K562 (cell line): ENCODE measurements around the gene SCARB2. TPM values are rescaled to one million over a fixed set of nuclear protein-coding genes. Genes with fewer than 3 reads are reported as not detected.
A peak's percentile ranks its signal among the peaks of the same experiment; 100 is the strongest.

Source experiments
- BCOR ChIP-seq: fragments of 450-650 bp; IDR thresholded peaks from 2 replicates; pipeline ENCODE4 v1.6.1; 2016
- DNMT1 ChIP-seq: fragments of 450-650 bp; IDR thresholded peaks from 2 replicates; pipeline ENCODE4 v1.6.1; 2016; ENCODE audit warnings: antibody characterized with exemption, mild to moderate bottlenecking
- ELF1 ChIP-seq: fragments of 200-800 bp; sonication (Bioruptor generic); IDR thresholded peaks from 2 replicates; pipeline ENCODE4 v1.6.1; 2016; ENCODE audit warnings: missing genetic modification characterization, missing compliant biosample characterization
- ELF2 ChIP-seq: fragments of 250-450 bp; sonication (Bioruptor Pico); IDR thresholded peaks from 2 replicates; pipeline ENCODE4 v1.5.0; 2021; ENCODE audit warnings: mild to moderate bottlenecking
- ERF ChIP-seq: fragments of 450-650 bp; formaldehyde crosslinking; IDR thresholded peaks from 2 replicates; pipeline ENCODE4 v1.4.0; 2020; ENCODE audit warnings: mild to moderate bottlenecking, mixed read lengths
- GATA2 ChIP-seq: sonication (generic); formaldehyde crosslinking; IDR thresholded peaks from 2 replicates; pipeline ENCODE4 v1.4.0; 2020; ENCODE audit warnings: mild to moderate bottlenecking, missing genetic modification reagents
- GTF2E2 ChIP-seq: fragments of 200-800 bp; sonication (Bioruptor generic); IDR thresholded peaks from 2 replicates; pipeline ENCODE4 v1.6.1; 2016; ENCODE audit warnings: missing genetic modification characterization, missing compliant biosample characterization
- NCOR1 ChIP-seq: fragments of 450-650 bp; IDR thresholded peaks from 2 replicates; pipeline ENCODE4 v1.6.1; 2016; ENCODE audit warnings: mild to moderate bottlenecking, moderate library complexity
- POLR3A ChIP-seq: IDR thresholded peaks from 2 replicates; pipeline ENCODE4 v1.6.1; 2011; ENCODE audit warnings: borderline replicate concordance, mild to moderate bottlenecking, moderate library complexity; ENCODE audit not compliant: insufficient read length, insufficient read depth; ENCODE audit errors: extremely low read depth
- RFX5 ChIP-seq: IDR thresholded peaks from 2 replicates; pipeline ENCODE4 v1.6.1; 2011; ENCODE audit warnings: low read depth, mild to moderate bottlenecking, improper control_type of control experiment, low read length
- TBP ChIP-seq: optimal IDR thresholded peaks from 2 replicates; pipeline ENCODE3; 2011; ENCODE audit warnings: low read depth, low read length, improper control_type of control experiment
- ZNF140 ChIP-seq: fragments of 250-450 bp; sonication (Bioruptor Pico); IDR thresholded peaks from 2 replicates; pipeline ENCODE4 v1.8.0; 2021; ENCODE audit warnings: moderate library complexity, mild to moderate bottlenecking, inconsistent platforms
- ZNF263 ChIP-seq: sonication (generic); formaldehyde crosslinking; IDR thresholded peaks from 2 replicates; pipeline ENCODE4 v1.8.0; 2022; ENCODE audit warnings: mild to moderate bottlenecking, missing genetic modification reagents, borderline replicate concordance
- ZNF41 ChIP-seq: fragments of 250-450 bp; sonication (Bioruptor Pico); conservative IDR thresholded peaks from 2 replicates; pipeline ENCODE4 v1.4.0; 2020; ENCODE audit warnings: mild to moderate bottlenecking
- ZNF76 ChIP-seq: fragments of 250-450 bp; sonication (Bioruptor Pico); IDR thresholded peaks from 2 replicates; pipeline ENCODE4 v1.4.0; 2020; ENCODE audit warnings: mild to moderate bottlenecking, moderate library complexity, borderline replicate concordance
- polyA plus RNA-seq, 8 experiments: library from polyadenylated mRNA; depleted of rRNA in 4 of 8; stranded (reverse) in 5 of 8; unstranded in 3 of 8; fragments of >200 nt; fragmentation: Nextera tagmentation in 2 of 8; fragmentation: Illumina TruSeq in 1 of 8; extraction: Ambion mirVana in 2 of 8; extraction: Trizol in 1 of 8; gene quantifications; 2 replicates each; pipeline versions ENCODE4 v1.2.1 to v1.2.3, GENCODE V29; 2011 to 2014; ENCODE audit warnings: inconsistent platforms in 1 of 8, missing spikeins in 1 of 8
- total RNA-seq, 7 experiments: library from RNA; depleted of rRNA in 6 of 7; stranded (reverse); fragments of >200 nt in 6 of 7; fragmentation: Illumina TruSeq in 2 of 7; extraction: Trizol in 2 of 7; gene quantifications; 2 replicates each; pipeline versions ENCODE4 v1.2.1 to v1.2.3, GENCODE V29; 2011 to 2021; ENCODE audit warnings: low replicate concordance in 1 of 7
- TF ChIP-seq, protein P1 (sequence below): sonication (generic); formaldehyde crosslinking; IDR thresholded peaks from 2 replicates; pipeline ENCODE4 v1.8.1; 2023; ENCODE audit warnings: mild to moderate bottlenecking, missing genetic modification reagents
- TF ChIP-seq, protein P2 (sequence below): fragments of 250-450 bp; sonication (Bioruptor Pico); IDR thresholded peaks from 2 replicates; pipeline ENCODE4 v1.5.0; 2021; ENCODE audit warnings: mild to moderate bottlenecking, moderate library complexity
- TF ChIP-seq, protein P3 (sequence below): fragments of 450-650 bp; IDR thresholded peaks from one replicate; pipeline ENCODE4 v1.6.1; 2018; ENCODE audit warnings: mild to moderate bottlenecking, moderate library complexity; ENCODE audit not compliant: partially characterized antibody
- TF ChIP-seq, protein P4 (sequence below): fragments of 150-350 bp; conservative IDR thresholded peaks from 2 replicates; pipeline ENCODE4 v1.6.1; 2014; ENCODE audit warnings: low read length

SCARB2 gene
- total and polyA plus RNA-seq, 9 of the 15 experiments (the other 6 are each of a cell fraction or from before 2014, with no cell fraction given) = 6.1 to 25.8 (median 17.8) TPM

DNA sequence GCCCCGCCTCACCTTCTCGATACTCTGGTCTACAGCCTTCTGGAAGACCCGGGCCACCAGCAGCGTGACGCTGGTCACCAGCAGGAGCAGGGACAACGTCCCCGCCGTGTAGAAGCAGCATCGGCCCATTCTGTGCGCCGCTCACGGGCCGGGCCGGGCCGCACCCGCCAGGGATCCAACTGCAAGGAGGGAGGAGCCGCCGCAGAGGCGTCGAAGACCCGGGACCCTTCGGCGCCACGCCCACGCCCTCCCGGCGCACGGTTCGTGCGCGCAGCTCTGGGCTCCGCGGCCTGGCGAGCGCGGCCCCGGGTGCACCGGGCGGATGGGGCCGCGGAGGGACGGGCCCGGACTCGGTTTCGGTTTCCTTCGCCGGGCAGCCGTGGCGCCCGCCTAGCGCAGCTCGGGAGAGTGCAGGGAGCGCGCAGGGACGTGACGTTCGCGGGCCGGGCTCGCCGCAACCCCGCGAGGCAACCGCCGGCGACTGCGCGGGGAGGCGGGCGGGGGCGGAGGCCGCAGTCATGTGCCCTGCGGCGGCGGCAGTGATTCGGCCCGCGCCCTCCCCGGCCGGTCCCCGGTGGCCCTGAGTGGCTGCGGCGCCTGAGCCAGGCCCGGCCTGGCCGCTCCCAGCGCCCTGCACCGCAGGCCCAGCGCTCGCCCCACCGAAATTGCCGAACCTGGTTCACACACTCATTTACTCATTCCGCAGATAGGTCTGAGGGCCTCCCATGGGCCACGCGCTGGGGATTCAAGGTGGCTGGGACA is at the start of gene SCARB2 (continued):
- TF ChIP-seq TBP = peak; percentile 50
- TF ChIP-seq DNMT1 = no peak
- TF ChIP-seq POLR3A = no peak
- TF ChIP-seq ELF1 (tag) = no peak
- no peak for TF ChIP-seq GATA2 (CRISPR knock-in tag)
- TF ChIP-seq BCOR = no peak
- TF ChIP-seq ZNF140 = no peak
- TF ChIP-seq, protein P1, sequence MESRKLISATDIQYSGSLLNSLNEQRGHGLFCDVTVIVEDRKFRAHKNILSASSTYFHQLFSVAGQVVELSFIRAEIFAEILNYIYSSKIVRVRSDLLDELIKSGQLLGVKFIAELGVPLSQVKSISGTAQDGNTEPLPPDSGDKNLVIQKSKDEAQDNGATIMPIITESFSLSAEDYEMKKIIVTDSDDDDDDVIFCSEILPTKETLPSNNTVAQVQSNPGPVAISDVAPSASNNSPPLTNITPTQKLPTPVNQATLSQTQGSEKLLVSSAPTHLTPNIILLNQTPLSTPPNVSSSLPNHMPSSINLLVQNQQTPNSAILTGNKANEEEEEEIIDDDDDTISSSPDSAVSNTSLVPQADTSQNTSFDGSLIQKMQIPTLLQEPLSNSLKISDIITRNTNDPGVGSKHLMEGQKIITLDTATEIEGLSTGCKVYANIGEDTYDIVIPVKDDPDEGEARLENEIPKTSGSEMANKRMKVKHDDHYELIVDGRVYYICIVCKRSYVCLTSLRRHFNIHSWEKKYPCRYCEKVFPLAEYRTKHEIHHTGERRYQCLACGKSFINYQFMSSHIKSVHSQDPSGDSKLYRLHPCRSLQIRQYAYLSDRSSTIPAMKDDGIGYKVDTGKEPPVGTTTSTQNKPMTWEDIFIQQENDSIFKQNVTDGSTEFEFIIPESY (CRISPR knock-in tag) = no peak; the same call in 1 of the 2 replicates
- TF ChIP-seq, protein P2, sequence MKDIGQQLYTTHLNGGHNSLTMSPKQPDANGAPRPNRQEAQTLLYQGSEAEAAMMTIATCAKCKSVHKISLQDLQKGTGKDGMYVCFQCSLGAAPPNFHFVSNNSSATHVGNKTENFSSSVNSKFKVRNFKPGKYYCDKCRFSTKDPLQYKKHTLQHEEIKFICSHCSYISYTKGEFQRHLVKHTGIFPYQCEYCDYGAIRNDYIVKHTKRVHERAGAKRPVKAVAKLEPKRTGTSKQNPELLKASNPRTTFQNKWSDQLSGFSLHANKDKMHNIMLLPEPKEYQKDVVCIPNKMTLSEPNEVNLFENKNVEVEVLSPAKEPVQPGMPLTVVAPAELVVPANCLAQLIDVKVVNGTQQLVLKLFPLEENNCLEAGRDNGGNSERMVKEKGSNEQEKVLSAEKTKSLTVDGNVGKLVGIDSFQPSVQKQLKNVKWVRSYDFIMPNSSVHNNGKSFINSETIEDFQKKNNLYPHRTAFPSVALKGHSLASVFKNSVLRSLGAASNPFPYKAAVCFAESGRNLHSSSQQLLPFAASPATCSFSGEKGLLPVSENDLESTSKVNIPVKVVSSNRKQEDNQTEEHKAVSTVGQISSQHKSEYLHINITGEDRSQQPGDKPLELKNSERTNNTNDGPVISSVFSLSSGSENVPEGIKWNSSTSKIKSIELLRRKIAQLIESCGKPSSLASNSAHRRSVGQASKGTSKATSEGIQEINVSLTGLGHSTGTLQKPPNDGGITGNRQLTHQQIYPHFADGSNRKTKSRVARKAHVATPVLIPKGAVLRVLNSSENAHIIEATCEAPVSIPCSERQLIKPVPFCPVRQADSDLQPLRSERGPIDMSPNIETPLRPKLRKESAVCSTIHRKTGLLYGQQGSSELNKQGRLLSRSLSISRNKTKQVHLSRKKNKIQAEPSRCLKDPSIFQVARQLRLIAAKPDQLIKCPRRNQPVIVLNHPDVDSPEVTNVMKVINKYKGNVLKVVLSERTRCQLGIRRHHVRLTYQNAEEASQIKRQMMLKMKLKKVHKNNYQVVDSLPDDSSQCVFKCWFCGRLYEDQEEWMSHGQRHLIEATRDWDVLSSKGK (CRISPR knock-in tag) = no peak
- no peak for TF ChIP-seq ELF2 (CRISPR knock-in tag)
- TF ChIP-seq, protein P3, sequence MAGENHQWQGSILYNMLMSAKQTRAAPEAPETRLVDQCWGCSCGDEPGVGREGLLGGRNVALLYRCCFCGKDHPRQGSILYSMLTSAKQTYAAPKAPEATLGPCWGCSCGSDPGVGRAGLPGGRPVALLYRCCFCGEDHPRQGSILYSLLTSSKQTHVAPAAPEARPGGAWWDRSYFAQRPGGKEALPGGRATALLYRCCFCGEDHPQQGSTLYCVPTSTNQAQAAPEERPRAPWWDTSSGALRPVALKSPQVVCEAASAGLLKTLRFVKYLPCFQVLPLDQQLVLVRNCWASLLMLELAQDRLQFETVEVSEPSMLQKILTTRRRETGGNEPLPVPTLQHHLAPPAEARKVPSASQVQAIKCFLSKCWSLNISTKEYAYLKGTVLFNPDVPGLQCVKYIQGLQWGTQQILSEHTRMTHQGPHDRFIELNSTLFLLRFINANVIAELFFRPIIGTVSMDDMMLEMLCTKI = no peak
- TF ChIP-seq ZNF263 (CRISPR knock-in tag) = no peak
- TF ChIP-seq RFX5 = no peak
- TF ChIP-seq ERF (CRISPR knock-in tag) = no peak
- TF ChIP-seq GTF2E2 = no peak
- no peak for TF ChIP-seq ZNF41 (CRISPR knock-in tag)
- TF ChIP-seq, protein P4, sequence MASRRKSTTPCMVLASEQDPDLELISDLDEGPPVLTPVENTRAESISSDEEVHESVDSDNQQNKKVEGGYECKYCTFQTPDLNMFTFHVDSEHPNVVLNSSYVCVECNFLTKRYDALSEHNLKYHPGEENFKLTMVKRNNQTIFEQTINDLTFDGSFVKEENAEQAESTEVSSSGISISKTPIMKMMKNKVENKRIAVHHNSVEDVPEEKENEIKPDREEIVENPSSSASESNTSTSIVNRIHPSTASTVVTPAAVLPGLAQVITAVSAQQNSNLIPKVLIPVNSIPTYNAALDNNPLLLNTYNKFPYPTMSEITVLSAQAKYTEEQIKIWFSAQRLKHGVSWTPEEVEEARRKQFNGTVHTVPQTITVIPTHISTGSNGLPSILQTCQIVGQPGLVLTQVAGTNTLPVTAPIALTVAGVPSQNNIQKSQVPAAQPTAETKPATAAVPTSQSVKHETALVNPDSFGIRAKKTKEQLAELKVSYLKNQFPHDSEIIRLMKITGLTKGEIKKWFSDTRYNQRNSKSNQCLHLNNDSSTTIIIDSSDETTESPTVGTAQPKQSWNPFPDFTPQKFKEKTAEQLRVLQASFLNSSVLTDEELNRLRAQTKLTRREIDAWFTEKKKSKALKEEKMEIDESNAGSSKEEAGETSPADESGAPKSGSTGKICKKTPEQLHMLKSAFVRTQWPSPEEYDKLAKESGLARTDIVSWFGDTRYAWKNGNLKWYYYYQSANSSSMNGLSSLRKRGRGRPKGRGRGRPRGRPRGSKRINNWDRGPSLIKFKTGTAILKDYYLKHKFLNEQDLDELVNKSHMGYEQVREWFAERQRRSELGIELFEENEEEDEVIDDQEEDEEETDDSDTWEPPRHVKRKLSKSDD = no peak
- TF ChIP-seq ZNF76 (CRISPR knock-in tag) = no peak
- no peak for TF ChIP-seq NCOR1
